Lower leg skin (tissue), 4 donors: Measurements from ENCODE around the gene DNAL1. TPM values are rescaled to one million over a fixed set of nuclear protein-coding genes. Genes with fewer than 3 reads are reported as not detected.

Experiments used
- DNase-seq, 2 donors: peaks; one replicate each; pipeline ENCODE4 v3.0.0-alpha.2; 2019; ENCODE audit warnings: low spot score in 2 of 2
- H3K4me3 ChIP-seq: fragments of 200-600 bp; sonication (generic); 2 replicates; pipeline ENCODE4 v1.5.1; 2017; ENCODE audit warnings: mild to moderate bottlenecking, low read depth; ENCODE audit not compliant: poor library complexity, severe bottlenecking
- CTCF ChIP-seq, 3 donors: fragments of 450-650 bp; IDR thresholded peaks; one replicate each; pipeline ENCODE4 v1.5.1; 2016; ENCODE audit warnings: antibody characterized with exemption in 3 of 3, mild to moderate bottlenecking in 3 of 3, moderate library complexity in 2 of 3
- POLR2A ChIP-seq, 2 donors: fragments of 450-650 bp; IDR thresholded peaks; one replicate each; pipeline ENCODE4 v1.6.1; 2016 to 2017; ENCODE audit warnings: antibody characterized with exemption in 2 of 2, mild to moderate bottlenecking in 1 of 2, moderate library complexity in 1 of 2
- WGBS, 2 donors: methylation state at CpG; one replicate each; pipeline ENCODE4 v1.1.5; 2018; 5-methylcytosine and 5-hydroxymethylcytosine counted together
- intact Hi-C: fragments of 100-400 bp; cut with DNase I; formaldehyde crosslinking; loops from one replicate; pipeline ENCODE4 v1.15.0; 2023; ENCODE audit warnings: low total_unique reads
- total RNA-seq, 4 donors: library from RNA; depleted of rRNA; stranded (reverse); fragments of >200 nt; gene quantifications; one replicate each; pipeline ENCODE4 v1.1.0, GENCODE V29; 2016

Gene DNAL1
- 1 to 10 TPM; 1.3 to 5.4 (median 3.1) TPM for total RNA-seq

- WGBS, 2 donors, result 1% methylated on average over 43 of the region's 43 CpGs
- peak; percentile 85 to 97 for DNase-seq
- intact Hi-C loops, result no loop called here
- TF ChIP-seq CTCF (IDR thresholded peaks at IDR 0.05), result peak in 1 of 3 donors; percentile 18
- TF ChIP-seq POLR2A (IDR thresholded peaks at IDR 0.05), result no peak
- peak within 1 kb of the TSS; percentile 70 for H3K4me3 ChIP-seq
Measured at GRCh38 chr14:73644531-73645247, at the start of gene DNAL1. Gene DNAL1 (plus strand): TSS chr14:73644986. CDS start chr14:73645040, 54 bp downstream.

GRCh38 chr14:73599499-73599898 lies 45.3 kb upstream of the DNAL1 start:
- no peak overlapping the region for H3K4me3 ChIP-seq
- intact Hi-C loops, result no loop called here
- no peak for DNase-seq
- TF ChIP-seq CTCF (IDR thresholded peaks at IDR 0.05) (no peak), POLR2A (IDR thresholded peaks at IDR 0.05) (no peak)

- intact Hi-C loops, result no loop called here
- H3K4me3 ChIP-seq, result no peak overlapping the region
- no peak for DNase-seq
- WGBS, 2 donors, result 43 to 44% methylated on average over 3 of the region's 3 CpGs
- TF ChIP-seq CTCF (IDR thresholded peaks at IDR 0.05) (no peak), POLR2A (IDR thresholded peaks at IDR 0.05) (no peak)
Measured at GRCh38 chr14:73602994-73603393, 41.8 kb upstream of the DNAL1 start.

GRCh38 chr14:73606271-73606670 lies 38.5 kb upstream of the DNAL1 start:
- DNase-seq, result no peak
- TF ChIP-seq POLR2A (IDR thresholded peaks at IDR 0.05), result no peak
- no peak for TF ChIP-seq CTCF (IDR thresholded peaks at IDR 0.05)
- H3K4me3 ChIP-seq, result no peak overlapping the region
- 94 to 98% methylated on average over 3 of the region's 3 CpGs for WGBS, 2 donors
- intact Hi-C loops, result no loop called here

GRCh38 chr14:73607241-73607640 lies 37.5 kb upstream of the DNAL1 start:
- WGBS, 2 donors, result 75 to 81% methylated on average over 1 of the region's 1 CpG

More at GRCh38 chr14:73607241-73607640, 37.5 kb upstream of the DNAL1 start:
- no peak for DNase-seq
- intact Hi-C loops, result no loop called here
- no peak for TF ChIP-seq CTCF (IDR thresholded peaks at IDR 0.05)
- TF ChIP-seq POLR2A (IDR thresholded peaks at IDR 0.05), result no peak
- H3K4me3 ChIP-seq, result no peak overlapping the region
